Measurements from ENCODE around the gene DGKE.

DGKE gene

GRCh38 chr17:56817066-56817465, 16.9 kb upstream of the DGKE start:
- no peak for DNase-seq

GRCh38 chr17:56819030-56819429, 14.9 kb upstream of the DGKE start:
- DNase-seq, result no peak

- no peak for DNase-seq
Observed at GRCh38 chr17:56819431-56820145, 14.4 kb upstream of the DGKE start.

GRCh38 chr17:56820207-56820606, 13.7 kb upstream of the DGKE start:
- no peak for DNase-seq

- DNase-seq, result no peak
Observed at GRCh38 chr17:56821847-56822534, 12.0 kb upstream of the DGKE start.

GRCh38 chr17:56822725-56823124, 11.2 kb upstream of the DGKE start:
- DNase-seq, result no peak

GRCh38 chr17:56823848-56824247, 10.1 kb upstream of the DGKE start:
- no peak for DNase-seq

GRCh38 chr17:56824503-56824902, 9.4 kb upstream of the DGKE start:
- DNase-seq, result no peak

GRCh38 chr17:56826611-56827414, 7.1 kb upstream of the DGKE start:
- no peak for DNase-seq

- DNase-seq, result no peak
Observed at GRCh38 chr17:56830726-56831368, 3.1 kb upstream of the DGKE start.

GRCh38 chr17:56831369-56832095, 2.4 kb upstream of the DGKE start:
- no peak for DNase-seq

GRCh38 chr17:56832446-56832845, 1.5 kb upstream of the DGKE start:
- DNase-seq, result no peak

- no peak for DNase-seq
Observed at GRCh38 chr17:56833057-56833808, 718 bp upstream of the DGKE start.

GRCh38 chr17:56834380-56835263, 671 bp downstream of the DGKE start:
- no peak for DNase-seq

GRCh38 chr17:56835264-56835585, 1.3 kb downstream of the DGKE start:
- DNase-seq, result no peak

- no peak for DNase-seq
Observed at GRCh38 chr17:56838687-56839086, 4.7 kb downstream of the DGKE start.

GRCh38 chr17:56842577-56842976, 8.6 kb downstream of the DGKE start:
- no peak for DNase-seq

GRCh38 chr17:56845934-56846333, 12.0 kb downstream of the DGKE start:
- no peak for DNase-seq

GRCh38 chr17:56847106-56847505, 13.2 kb downstream of the DGKE start:
- no peak for DNase-seq

- DNase-seq, result no peak
Observed at GRCh38 chr17:56849131-56849530, 15.2 kb downstream of the DGKE start.

GRCh38 chr17:56850591-56850990, 16.6 kb downstream of the DGKE start:
- DNase-seq, result no peak

Data from cortex of kidney (tissue), 1 donor.